Endothelial cell of umbilical vein (primary cell): ENCODE data around the gene CASP2.

Experiments used
- EZH2 ChIP-seq: IDR thresholded peaks from 2 replicates; pipeline ENCODE4 v1.6.1; 2012; ENCODE audit warnings: borderline replicate concordance, low read depth, mild to moderate bottlenecking, moderate library complexity, low read length, inconsistent platforms; ENCODE audit not compliant: severe bottlenecking
- FOS ChIP-seq: IDR thresholded peaks from 2 replicates; pipeline ENCODE4 v1.6.1; 2011; ENCODE audit warnings: mild to moderate bottlenecking, low read length, moderate library complexity, borderline replicate concordance; ENCODE audit not compliant: insufficient read depth
- GATA2 ChIP-seq: IDR thresholded peaks from 2 replicates; pipeline ENCODE4 v1.7.0; 2011; ENCODE audit warnings: low read depth, mild to moderate bottlenecking, moderate library complexity, mixed read lengths, low read length; ENCODE audit not compliant: insufficient read length, insufficient read depth
- JUN ChIP-seq: IDR thresholded peaks from 2 replicates; pipeline ENCODE4 v1.6.1; 2011; ENCODE audit warnings: borderline replicate concordance, low read depth; ENCODE audit not compliant: insufficient read length, insufficient read depth
- MYC ChIP-seq: IDR thresholded peaks from one replicate; pipeline ENCODE4 v1.6.1; 2011; ENCODE audit warnings: mild to moderate bottlenecking, low read depth, low read length
- POLR2A ChIP-seq: IDR thresholded peaks from 2 replicates; pipeline ENCODE4 v1.6.1; 2012; ENCODE audit warnings: low read depth, mild to moderate bottlenecking, control low read depth, low read length
- POLR2AphosphoS5 ChIP-seq: IDR thresholded peaks from 2 replicates; pipeline ENCODE4 v1.6.1; 2012; ENCODE audit warnings: low read depth, mild to moderate bottlenecking, control low read depth, low read length, moderate library complexity; ENCODE audit not compliant: insufficient read depth
- TF ChIP-seq, protein P1 (sequence below), 2 donors: IDR thresholded peaks; 1 replicate in 1 of 2; 2 replicates in 1 of 2; pipeline ENCODE4 v1.5.1; 2011; ENCODE audit warnings: low read length in 2 of 2, mild to moderate bottlenecking in 2 of 2, moderate library complexity in 2 of 2, control low read depth in 1 of 2, inconsistent platforms in 1 of 2, low read depth in 1 of 2; ENCODE audit not compliant: insufficient read depth in 1 of 2; ENCODE audit errors: extremely low read depth in 1 of 2
- TF ChIP-seq, protein P2 (sequence below): IDR thresholded peaks from 2 replicates; pipeline ENCODE4 v1.6.1; 2011; ENCODE audit not compliant: insufficient read depth, insufficient read length

DNA sequence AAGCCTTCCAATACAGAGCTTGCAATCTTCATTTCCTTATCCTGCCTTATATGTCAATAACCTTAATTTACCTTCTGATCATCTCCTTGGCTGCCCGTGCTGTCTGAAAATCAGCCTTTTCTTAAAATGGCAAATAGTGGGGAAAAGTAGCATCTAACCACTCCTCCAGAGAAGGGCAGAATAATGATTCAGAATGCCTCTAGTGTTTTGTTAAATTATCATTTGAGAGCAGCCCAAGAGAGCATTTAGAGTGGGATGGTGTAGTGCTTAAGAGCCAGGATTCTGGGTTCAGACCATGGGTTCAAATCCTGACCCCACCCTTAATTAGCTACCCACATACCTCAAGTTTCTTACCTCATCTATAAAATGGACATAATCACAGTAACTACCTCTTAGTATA is 8.0 kb upstream of the CASP2 start:
- TF ChIP-seq POLR2A (no peak), JUN (no peak), EZH2 (no peak), MYC (no peak), POLR2AphosphoS5 (no peak), FOS (no peak), GATA2 (no peak)
- TF ChIP-seq, protein P1, sequence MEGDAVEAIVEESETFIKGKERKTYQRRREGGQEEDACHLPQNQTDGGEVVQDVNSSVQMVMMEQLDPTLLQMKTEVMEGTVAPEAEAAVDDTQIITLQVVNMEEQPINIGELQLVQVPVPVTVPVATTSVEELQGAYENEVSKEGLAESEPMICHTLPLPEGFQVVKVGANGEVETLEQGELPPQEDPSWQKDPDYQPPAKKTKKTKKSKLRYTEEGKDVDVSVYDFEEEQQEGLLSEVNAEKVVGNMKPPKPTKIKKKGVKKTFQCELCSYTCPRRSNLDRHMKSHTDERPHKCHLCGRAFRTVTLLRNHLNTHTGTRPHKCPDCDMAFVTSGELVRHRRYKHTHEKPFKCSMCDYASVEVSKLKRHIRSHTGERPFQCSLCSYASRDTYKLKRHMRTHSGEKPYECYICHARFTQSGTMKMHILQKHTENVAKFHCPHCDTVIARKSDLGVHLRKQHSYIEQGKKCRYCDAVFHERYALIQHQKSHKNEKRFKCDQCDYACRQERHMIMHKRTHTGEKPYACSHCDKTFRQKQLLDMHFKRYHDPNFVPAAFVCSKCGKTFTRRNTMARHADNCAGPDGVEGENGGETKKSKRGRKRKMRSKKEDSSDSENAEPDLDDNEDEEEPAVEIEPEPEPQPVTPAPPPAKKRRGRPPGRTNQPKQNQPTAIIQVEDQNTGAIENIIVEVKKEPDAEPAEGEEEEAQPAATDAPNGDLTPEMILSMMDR (IDR thresholded peaks at IDR 0.05; ENCODE audit: extremely low read depth in 1 of 2, insufficient read depth in 1 of 2, low read depth in 1 of 2, low read length in 2 of 2): no peak
- TF ChIP-seq, protein P2, sequence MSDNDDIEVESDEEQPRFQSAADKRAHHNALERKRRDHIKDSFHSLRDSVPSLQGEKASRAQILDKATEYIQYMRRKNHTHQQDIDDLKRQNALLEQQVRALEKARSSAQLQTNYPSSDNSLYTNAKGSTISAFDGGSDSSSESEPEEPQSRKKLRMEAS: no peak
